ENCODE measurements around the gene PAK3.

The PAK3 gene

GRCh38 chrX:111095974-111096895, at the start of gene PAK3:
PAK3 (plus strand) TSS chrX:111096191; CDS start chrX:111123104, 26,913 bp downstream.
- no peak for DNase-seq

GRCh38 chrX:111047575-111047974, 48.4 kb upstream of the PAK3 start:
- DNase-seq, result no peak

GRCh38 chrX:111052478-111052877, 43.5 kb upstream of the PAK3 start:
- no peak for DNase-seq

DNA sequence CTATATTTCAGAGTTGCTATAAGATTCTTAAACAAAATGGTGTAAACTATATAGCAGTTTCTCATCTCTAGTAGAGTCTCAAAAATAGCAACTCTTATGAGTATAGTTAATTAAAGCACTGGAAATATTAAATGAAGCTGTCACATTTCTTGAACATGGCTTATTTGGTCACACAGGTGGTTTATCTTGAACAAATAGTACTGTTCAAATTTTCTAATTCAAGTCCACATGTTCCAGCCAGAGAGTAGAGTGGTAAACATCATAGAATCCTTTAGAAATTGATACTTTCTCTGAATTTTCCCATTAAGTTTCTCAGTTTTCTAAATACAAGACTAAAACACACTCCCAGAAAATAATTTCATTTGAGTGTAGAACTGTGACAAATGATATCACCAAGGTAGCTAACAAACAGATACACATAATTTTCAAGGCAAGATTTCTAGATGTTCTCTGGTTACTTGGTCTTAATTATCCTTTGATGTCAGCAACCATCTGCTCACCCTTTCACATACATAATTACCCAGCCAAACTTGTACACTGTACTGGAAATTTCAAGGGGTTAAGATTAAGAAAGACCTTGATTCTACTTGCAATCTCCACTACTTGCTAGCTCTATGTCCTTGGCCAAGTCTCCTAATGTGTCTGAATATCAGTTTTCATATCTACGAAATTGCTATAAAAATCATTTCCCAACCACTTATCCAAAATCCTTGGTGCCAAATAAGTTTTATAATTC, 24.3 kb upstream of the PAK3 start:
- DNase-seq, result no peak

DNA sequence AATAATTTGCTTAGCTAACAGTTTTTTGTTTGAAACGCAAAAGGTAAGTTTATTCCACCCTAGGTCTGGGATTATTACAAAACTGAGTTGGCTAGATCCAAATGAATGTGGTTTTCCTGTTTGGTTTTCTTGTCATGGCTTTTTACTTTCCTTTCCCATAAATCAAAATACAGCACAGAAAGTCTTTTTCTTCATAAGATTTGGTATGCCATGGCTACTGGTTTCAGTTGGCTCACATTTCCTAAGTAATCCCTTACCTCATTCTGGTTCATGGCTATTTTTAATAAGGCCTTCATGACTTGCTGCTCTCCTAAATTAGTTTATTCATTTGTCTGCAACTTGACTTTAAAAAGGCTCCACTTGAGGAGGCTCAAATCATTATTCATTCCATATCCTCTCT, 12.9 kb upstream of the PAK3 start:
- DNase-seq, result no peak

- DNase-seq, result no peak
Observed at GRCh38 chrX:111086591-111087006, 9.4 kb upstream of the PAK3 start.

- no peak for DNase-seq
Observed at GRCh38 chrX:111088628-111089027, 7.4 kb upstream of the PAK3 start.

DNA sequence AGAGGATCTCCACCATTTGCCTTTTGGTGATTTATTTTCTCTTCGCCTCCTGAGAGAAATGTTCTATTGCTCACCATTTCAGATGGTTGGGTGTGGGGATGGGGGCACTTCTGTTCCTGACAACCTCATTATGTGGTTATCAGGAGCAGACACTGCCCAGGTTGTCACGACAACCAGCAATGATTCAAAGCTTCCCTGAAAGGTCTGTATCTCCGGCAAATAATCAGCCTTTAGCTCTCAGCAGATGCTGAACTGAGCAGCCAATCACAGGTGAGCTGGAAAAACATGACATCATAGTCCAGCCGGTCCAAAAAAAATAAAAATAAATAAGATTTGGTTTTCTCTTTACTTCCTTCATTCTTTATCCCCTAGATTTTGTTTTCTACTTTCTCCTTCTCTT, 5.5 kb upstream of the PAK3 start:
- DNase-seq, result no peak

- peak; percentile 1 for DNase-seq
Observed at GRCh38 chrX:111098874-111099273, 2.9 kb downstream of the PAK3 start.

DNA sequence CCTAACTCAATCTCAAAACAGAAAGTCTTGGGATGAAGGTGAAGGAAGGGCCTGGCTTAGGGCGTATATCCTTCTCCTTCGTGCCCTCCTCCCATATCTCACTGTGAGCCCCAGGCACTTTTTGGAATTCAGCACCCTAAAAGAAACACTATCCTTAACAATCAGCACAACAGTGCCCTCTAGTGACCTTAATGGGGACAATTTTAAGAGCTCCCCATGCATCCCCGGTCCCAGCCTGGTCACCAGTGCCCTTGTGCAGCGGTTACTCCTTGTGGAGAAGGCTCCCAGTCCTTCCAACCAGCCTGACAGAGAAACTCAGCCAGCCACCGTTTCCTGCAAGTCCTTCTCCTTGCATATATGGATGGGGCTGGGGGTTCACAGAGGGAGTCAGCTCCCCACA, 4.2 kb downstream of the PAK3 start:
- no peak for DNase-seq

DNA sequence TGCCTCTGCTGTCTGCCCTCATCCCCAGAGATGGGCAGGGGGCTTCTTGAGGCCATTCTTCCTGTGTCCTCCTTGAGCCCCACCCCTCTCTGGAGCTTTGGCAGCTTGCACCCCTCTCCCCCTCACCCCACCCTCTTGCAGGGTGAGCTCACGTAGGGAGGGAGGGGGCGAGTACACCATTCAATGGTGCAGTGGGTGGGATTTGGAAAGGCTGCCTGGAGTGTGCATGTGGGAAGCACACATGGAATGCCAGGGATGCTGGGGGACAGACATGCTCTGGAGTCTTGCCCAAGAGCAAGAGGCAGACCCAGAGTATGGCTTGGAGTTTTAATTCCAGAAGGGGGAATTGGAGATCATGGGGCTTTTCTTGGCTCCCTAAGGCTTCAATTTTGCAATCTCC, 5.6 kb downstream of the PAK3 start:
- no peak for DNase-seq

GRCh38 chrX:111102636-111103035, 6.6 kb downstream of the PAK3 start:
- DNase-seq, result no peak

- no peak for DNase-seq
Observed at GRCh38 chrX:111103246-111103645, 7.3 kb downstream of the PAK3 start.

GRCh38 chrX:111110098-111110775, 14.2 kb downstream of the PAK3 start:
- no peak for DNase-seq

GRCh38 chrX:111114806-111115205, 18.8 kb downstream of the PAK3 start:
- DNase-seq, result no peak

- DNase-seq, result no peak
Observed at GRCh38 chrX:111116666-111117065, 20.7 kb downstream of the PAK3 start.

DNA sequence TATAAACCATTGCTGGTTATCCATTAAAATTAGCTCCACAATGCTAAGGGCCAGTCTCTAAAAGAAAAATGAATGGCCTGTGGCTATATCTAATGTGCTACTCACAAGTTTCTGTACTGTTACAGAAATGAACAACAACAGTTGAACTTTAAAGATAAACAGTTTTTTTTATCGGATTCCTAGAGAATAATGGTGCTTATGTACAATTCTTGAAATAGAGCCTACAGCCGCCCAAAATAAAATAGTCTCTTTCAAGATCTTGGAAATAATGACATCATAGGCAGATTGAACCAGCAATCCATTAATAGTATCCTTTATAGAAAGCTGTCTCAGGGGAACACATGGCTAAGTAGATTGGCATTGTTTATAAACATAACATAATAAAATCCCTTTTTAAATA, 23.4 kb downstream of the PAK3 start:
- no peak for DNase-seq

GRCh38 chrX:111123125-111123524, 27.1 kb downstream of the PAK3 start:
- no peak for DNase-seq

GRCh38 chrX:111123606-111124179, 27.7 kb downstream of the PAK3 start:
- DNase-seq, result no peak

DNA sequence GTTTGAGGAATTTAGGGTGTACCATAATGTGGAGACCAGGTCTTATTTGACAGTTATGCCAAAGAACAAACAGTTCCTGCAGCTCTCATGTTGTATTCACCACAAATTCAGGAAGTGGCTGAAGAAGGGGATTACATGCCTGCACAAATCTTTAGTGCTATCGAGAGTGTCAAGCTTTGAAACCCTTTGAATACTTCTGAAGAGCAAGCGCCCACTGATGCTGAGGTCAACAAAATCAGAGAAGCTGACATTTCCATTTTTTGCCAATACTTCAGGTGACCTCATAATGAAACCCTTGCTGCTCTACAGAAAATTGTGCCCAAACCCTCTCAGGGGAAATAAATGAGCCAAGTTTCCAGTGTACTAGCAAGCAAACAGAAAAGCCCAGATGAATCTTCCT, 28.4 kb downstream of the PAK3 start:
- DNase-seq, result no peak

- DNase-seq, result no peak
Observed at GRCh38 chrX:111127038-111127437, 31.0 kb downstream of the PAK3 start.

DNA sequence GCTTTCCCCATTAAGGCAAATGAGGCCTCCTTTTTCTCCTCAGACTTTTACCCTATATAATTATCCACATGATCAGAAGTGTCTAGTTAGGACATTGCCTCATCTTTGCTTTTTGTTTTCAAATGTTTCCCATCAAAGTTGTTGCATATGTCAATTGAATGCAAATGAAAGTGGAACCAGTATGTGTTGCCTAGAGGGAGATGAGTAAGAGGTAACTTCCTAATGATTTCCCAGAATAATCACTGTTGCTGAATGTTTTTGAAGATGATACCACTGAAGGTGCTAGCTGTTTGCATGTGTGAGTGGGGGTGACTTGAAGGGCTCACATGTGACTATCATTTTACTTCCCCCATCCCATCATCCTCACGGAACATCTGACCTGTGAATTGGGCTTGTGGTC, 33.9 kb downstream of the PAK3 start:
- DNase-seq, result no peak

DNA sequence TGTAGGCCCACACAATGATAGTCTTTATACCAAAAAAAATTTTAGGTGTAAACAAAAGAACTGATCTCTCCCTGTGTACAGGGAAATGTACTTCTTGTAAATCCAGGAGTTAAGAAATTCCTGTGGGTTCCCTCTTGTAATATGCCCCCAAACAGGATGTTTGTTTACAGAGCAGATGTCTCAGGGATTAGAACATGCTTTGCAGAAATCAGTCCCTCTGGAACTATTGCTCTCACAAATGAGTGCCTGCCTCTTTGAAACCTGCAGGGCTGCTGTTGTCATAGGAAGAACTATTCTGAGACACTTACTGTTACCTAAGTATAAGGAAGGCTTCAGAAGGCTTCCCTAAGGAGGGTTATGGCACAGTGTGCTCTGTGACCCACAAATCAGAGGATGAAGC, 35.6 kb downstream of the PAK3 start:
- DNase-seq, result no peak
